Activated CD4-positive, CD25-positive, alpha-beta regulatory T cell (primary cell): ENCODE data around the gene CTNNB1.
"Not testable (repeated sequence)": the region's sequence is repeated elsewhere in the genome, so short reads cannot be mapped to it uniquely, and the experiment has no call there.

Experiments
- DNase-seq, 4 experiments: peaks; one replicate each; lab custom pipeline; 2025; lab: John Stamatoyannopoulos, UW

Gene CTNNB1

DNA sequence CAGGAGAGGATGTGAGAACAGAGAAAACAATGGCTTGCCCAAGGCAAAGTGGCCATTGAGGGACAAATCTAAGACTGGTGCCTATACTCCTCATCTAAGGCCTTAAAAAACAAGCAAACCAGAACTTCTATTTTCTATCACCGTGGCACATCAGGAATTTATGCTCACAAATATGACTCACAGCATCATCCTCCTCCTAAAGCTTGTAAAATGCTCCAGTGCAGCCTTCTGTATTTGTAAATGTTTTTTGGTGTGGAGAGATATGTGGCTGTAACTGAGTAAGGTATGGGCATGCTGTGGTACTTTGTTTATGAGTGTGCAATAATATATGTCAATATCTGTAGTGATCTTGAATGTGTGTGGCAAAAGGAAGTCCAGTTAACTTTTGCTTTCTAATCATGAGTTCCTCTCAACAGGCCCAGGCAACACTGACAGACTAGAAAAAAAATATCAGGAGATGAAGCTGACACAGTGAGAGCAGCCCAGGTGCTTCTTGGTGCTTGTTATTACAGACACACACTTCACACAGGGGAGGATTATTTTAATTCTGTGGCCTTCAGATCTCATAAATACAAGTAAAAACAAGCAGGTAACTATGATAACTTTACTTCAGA lies 60.3 kb downstream of the CTNNB1 start:
- DNase-seq = no peak

DNA sequence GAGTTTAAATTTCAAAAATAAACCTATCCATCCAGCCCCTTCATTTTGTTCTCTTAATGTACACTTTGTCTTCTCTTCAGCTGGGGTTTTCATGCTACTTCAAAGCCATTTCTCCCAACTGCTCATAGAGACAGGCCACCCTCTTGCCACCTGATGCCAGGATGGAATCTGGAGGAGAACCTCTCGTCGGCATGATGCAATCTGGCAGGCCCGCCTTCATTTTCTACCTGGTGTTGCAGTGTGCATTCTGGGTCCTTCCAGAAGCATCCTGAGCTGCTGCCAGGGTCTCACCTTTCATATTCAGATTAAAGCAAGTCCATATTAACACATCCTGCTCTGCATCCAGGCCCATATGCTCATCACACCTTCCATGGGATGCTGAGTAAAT lies 60.8 kb downstream of the CTNNB1 start:
- no peak for DNase-seq

DNA sequence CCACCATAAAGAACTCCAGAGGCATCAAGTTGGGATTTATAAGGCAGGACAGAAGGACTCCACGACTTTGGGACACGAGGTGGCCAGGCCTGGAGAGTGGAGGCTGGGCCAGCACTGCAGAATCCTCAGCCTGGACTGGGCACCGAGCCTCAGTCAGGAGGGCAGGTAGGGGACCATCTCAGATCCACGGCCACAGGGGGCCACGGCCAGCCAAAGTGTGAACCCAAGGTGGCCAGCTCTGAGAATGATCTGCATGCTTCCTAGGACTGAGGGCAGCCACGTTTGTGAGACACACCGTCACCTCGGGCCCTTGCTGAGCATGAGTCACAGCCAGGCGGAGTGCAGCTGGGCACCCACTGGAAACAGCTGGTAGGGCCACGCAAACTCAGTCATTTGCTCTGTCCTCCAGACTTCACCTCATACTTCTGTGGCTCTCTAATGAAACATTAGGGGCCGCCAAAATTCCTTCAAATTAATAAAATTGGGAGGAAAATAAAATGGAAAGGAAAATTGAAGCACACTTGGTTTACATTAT lies 65.8 kb downstream of the CTNNB1 start:
- no peak for DNase-seq

DNA sequence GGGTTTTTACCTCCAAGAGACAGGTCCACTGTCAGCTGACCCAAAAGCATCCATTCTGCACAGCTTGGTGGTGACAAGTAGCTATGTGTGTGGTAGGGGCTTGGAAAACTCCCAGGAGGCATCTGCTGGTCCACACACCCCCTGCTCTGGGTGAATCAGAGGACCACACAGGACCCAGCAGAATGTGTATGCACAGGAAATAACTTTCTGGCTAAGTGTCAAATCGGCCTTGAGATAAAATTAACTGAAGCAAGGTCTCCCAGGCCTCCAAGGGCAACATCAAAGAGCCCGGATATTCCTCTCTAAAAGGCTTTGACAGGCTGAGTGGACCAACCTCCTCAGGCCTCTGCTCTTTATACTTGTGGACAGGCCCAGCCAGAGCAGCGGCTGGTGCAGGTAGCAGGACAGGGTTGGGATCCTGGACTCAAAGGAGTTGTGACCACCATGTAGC lies 66.5 kb downstream of the CTNNB1 start:
- DNase-seq = no peak

DNA sequence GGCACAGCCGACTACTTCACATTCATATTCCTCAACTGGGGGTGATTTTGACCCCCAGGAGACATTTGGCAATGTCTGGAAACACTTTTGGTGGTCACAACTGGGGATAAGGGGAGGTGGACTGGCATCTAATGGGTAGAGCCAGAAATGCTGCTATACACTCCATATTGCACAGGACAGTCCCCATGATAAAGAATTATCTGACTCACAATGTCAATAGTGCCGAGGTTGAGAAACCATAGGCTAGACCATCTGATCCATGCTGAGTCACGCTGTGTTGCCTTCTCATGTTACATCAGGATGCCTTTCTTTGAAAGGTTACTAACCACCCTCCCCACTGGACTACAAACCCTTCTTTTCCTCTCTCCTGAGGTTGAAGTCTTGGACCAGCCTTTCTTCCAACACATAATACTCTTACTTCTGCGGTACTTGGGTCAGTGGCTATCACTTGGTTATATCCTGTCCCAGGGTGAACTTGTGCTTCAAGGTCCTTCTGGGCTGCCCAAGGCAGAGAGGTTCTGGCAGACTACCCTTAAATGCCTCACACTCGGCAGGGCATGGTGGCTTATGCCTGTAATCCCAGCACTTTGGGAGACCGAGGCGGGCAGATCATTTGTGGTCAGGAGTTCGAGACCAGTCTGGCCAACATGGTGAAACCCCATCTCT lies 68.8 kb downstream of the CTNNB1 start:
- no peak for DNase-seq

DNA sequence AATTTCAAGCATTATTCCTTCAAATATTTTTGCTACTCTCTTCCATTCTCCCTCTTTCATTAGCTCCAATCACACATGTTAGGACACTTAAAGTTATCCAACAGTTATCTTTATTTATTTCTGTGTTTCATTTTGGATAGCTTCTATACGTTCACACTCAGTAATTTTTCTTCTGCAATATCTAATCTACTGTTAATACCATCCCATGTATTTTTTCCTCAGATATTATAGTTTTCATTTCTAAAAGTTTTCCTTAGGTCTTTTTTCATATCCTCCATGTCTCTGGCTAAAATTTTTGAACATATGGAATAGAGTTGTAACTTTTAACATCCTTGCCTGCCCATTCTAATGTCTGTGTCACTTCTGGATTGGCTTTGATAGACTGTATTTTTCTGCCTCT lies 73.4 kb downstream of the CTNNB1 start:
- no peak for DNase-seq

DNA sequence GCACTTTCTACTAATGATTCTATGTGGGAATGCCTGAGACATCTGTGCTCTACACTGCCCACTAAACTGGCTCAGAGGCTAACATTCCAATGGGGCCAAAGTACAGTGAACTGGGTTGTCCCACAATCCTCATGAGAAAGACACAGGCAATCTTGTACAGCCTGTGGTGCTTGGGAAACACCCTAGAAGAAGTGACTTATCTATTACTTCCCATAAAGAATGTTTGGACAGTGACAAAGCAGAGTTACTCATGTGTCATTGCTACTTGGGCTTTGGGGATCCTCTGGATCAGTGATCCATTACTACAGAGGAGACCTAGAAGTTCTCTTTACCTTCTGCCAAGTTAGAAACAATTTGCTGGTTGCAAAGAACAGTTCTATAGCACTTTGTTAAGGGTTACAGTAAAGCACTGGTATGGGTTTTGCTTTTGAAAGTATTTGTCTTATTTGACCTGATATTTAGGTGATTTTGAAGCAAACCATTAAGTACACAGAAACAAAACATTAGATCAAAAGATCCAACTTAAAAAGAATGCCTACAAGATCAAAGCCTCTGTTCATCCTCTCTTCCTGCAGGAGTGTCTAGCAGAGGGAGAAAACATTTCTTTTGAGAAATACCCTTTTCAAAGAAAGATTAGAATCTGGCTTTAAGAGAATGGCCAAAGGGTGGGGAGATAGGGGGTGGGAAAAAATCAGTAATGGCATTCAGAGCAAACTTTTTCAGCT lies 75.8 kb downstream of the CTNNB1 start:
- no peak for DNase-seq

DNA sequence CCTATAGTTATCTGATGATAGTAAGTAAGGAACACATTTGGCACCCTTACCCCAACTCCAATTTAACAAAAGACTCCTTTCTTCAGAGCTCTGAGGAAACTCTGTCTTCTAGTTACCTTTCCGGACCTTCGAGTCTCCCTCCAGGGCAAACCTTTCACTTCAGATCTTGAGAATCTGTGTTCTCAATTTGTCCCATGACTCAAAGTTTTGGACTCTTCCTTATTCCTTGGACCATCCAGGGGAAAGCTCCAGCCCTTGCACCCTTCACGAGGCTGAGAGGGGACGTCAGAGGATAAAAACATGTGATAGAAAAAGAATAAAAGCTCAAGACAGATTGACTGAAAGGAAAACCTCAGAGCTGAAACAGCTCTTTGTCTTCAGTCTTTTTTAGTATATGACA lies 76.9 kb downstream of the CTNNB1 start:
- DNase-seq = no peak

DNA sequence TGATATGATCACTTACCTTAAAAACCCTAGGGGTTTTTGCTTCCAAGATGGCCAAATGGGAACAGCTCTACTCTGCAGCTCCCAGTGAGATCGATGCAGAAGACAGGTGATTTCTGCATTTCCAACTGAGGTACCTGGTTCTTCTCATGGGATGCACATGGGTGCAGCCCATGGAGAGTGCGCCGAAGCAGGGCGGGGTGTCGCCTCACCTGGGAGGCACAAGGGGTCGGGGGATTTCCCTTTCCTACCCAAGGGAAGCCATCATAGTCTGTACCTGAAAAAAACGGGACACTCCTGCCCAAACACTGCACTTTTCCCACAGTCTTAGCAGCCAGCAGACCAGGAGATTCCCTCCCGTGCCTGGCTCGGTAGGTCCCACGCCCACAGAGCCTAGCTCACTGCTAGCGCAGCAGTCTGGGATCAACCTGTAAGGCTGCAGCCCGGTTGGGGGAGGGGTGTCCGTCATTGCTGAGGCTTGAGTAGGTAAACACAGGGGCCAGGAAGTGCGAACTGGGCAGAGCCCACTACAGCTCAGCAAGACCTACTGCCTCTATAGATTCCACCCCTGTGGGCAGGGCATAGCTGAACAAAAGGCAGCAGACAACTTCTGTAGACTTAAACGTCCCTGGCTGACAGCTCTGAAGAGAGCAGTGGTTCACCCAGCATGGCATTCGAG lies 78.6 kb downstream of the CTNNB1 start:
- no peak for DNase-seq

DNA sequence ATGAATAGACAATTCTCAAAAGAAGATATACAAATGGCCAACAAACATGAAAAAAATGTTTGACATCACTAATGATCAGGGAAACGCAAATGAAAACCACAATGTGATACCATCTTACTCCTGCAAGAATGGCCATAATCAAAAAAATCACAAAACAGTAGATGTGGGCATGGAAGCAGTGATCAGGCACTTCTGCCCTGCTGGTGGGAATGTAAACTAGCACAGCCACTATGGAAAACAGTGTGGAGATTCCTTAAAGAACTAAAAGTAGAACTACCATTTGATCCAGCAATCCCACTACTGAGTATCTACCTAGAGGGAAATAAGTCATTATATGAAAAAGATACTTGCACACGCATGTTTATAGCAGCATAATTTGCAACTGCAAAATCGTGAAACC lies 85.6 kb downstream of the CTNNB1 start:
- DNase-seq = not testable (repeated sequence)

DNA sequence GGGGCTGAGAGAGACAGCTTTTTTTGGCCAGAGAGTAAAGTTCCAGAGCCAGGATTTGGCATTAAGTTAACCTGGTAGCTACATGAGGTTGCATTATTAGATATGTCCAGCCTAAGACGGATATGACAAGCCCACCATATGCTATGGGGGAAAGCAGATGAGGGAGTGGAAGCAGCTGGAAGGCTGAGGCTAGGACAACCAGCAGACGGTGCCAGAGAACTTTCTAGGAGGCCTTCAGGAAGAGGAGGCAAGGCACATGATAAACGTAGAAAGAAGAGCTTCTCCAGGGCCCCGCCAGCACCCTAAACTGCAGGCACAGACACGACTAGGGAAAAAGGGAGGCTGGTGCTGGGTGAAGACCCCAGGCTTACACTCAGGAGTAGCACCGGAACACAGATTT lies 87.0 kb downstream of the CTNNB1 start:
- no peak for DNase-seq

DNA sequence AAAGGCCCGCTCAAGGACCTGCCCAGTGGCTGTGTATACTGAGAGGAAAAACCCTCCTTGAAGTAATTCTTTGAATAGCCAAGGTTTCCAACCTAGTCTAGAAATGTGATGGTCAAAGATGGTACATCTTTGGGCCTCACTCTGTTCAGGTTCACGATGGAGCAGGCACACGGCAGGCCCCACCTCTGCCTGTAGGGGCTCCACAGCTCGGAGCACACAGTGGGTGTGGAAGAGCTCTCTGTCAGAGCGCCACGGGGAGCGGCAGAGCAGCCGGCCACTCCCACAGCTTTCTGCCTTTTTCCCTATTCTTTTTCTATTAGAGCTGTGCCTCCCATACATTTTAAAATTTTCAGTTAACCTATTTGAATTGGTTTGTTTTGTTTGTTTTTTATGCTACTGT lies 89.5 kb downstream of the CTNNB1 start:
- DNase-seq = no peak
